CD4-positive, alpha-beta memory T cell (primary cell): Measurements from ENCODE around the gene AIFM3. TPM values are rescaled to one million over a fixed set of nuclear protein-coding genes. Genes with fewer than 3 reads are reported as not detected.

Source experiments
- CTCF ChIA-PET: fragments of 350-600 bp; sonication (Branson Sonifier 250); formaldehyde crosslinking; loops from one replicate; lab custom pipeline; 2021; ENCODE audit warnings: inconsistent platforms; ENCODE audit not compliant: partially characterized antibody; lab: Charles Lee
- POLR2A ChIA-PET: fragments of 350-600 bp; sonication (Branson Sonifier 250); formaldehyde crosslinking; loops from one replicate; lab custom pipeline; 2021; ENCODE audit not compliant: partially characterized antibody; lab: Charles Lee
- DNase-seq, 5 donors: peaks; one replicate each; pipeline versions ENCODE4 v3.0.0 to v3.0.0-alpha.2; 2020 to 2022; ENCODE audit warnings: mixed read lengths in 1 of 5
- H3K27ac ChIP-seq: one replicate; pipeline ENCODE4 v1.7.0; 2013; ENCODE audit warnings: low read depth, low read length
- H3K27me3 ChIP-seq: 2 replicates; pipeline ENCODE4 v1.7.0; 2013; ENCODE audit warnings: mild to moderate bottlenecking, low read length, moderate library complexity; ENCODE audit not compliant: insufficient read depth
- H3K36me3 ChIP-seq: 2 replicates; pipeline ENCODE4 v1.7.0; 2013; ENCODE audit warnings: mild to moderate bottlenecking, low read length, moderate library complexity; ENCODE audit not compliant: insufficient read depth
- H3K4me1 ChIP-seq: 2 replicates; pipeline ENCODE4 v1.7.0; 2013; ENCODE audit warnings: mild to moderate bottlenecking, low read length, moderate library complexity; ENCODE audit not compliant: insufficient read depth
- H3K4me3 ChIP-seq, 2 donors: one replicate each; pipeline ENCODE4 v1.7.0; 2013; ENCODE audit warnings: low read length in 2 of 2, mild to moderate bottlenecking in 1 of 2
- H3K9me3 ChIP-seq, 2 donors: one replicate each; pipeline ENCODE4 v1.7.0; 2013; ENCODE audit warnings: low read length in 2 of 2, control low read depth in 1 of 2; ENCODE audit not compliant: control insufficient read depth in 1 of 2
- H3K27ac Mint-ChIP-seq, 7 donors: one replicate each; pipeline ENCODE4 v1.8.0; 2020 to 2021; ENCODE audit warnings: mixed read lengths in 7 of 7, mild to moderate bottlenecking in 6 of 7, inconsistent platforms in 3 of 7, moderate library complexity in 3 of 7
- H3K27me3 Mint-ChIP-seq, 2 donors: one replicate each; pipeline ENCODE4 v1.8.0; 2020 to 2021; ENCODE audit warnings: mixed read lengths in 2 of 2
- H3K36me3 Mint-ChIP-seq, 2 donors: one replicate each; pipeline ENCODE4 v1.8.0; 2020 to 2021; ENCODE audit warnings: mixed read lengths in 2 of 2, inconsistent platforms in 1 of 2, mild to moderate bottlenecking in 1 of 2
- H3K4me1 Mint-ChIP-seq, 4 donors: one replicate each; pipeline ENCODE4 v1.8.0; 2020 to 2021; ENCODE audit warnings: mixed read lengths in 4 of 4, mild to moderate bottlenecking in 1 of 4
- H3K4me3 Mint-ChIP-seq, 8 donors: one replicate each; pipeline ENCODE4 v1.8.0; 2020 to 2021; ENCODE audit warnings: mixed read lengths in 8 of 8, mild to moderate bottlenecking in 7 of 8, moderate library complexity in 6 of 8, inconsistent platforms in 3 of 8
- H3K9me3 Mint-ChIP-seq, 8 donors: one replicate each; pipeline ENCODE4 v1.8.0; 2020 to 2021; ENCODE audit warnings: mixed read lengths in 8 of 8, mild to moderate bottlenecking in 5 of 8, inconsistent platforms in 3 of 8, moderate library complexity in 1 of 8
- intact Hi-C: fragments of 100-400 bp; cut with micrococcal nuclease; formaldehyde crosslinking; loops from one replicate; pipeline ENCODE4 v1.15.1; 2023
- polyA plus RNA-seq, 2 donors: library from polyadenylated mRNA; unstranded; fragments of 300-500 nt; fragmentation: Illumina TruSeq; gene quantifications; one replicate each; pipeline ENCODE4 v1.2.3, GENCODE V29; 2021
- total RNA-seq, 2 experiments: library from RNA; stranded (reverse); gene quantifications; one replicate each; pipeline ENCODE4 v1.2.3, GENCODE V29; 2021

Gene AIFM3
- total and polyA plus RNA-seq, 4 experiments from 2014 or later: 0.55 to 1.0 TPM; not detected in 2

GRCh38 chr22:20965104-20965887 is 1.8 kb upstream of the AIFM3 start:
- peaks cover 8 to 19% (median 13%) of the 10 kb centered on the region in 4 donors for H3K4me1 Mint-ChIP-seq
- H3K36me3 ChIP-seq: no peaks in the 10 kb centered on the region
- intact Hi-C loops: no loop called here
- no peaks in the 10 kb centered on the region for H3K9me3 ChIP-seq
- H3K36me3 Mint-ChIP-seq: no peaks in the 10 kb centered on the region
- POLR2A ChIA-PET: interaction anchor here (0.9 kb wide), 1 partner anchor 37 kb away, joined by 4 read pairs; the partner anchor contains the start of gene THAP7
- H3K27me3 ChIP-seq: no peaks in the 10 kb centered on the region
- no peak overlapping the region for H3K4me3 ChIP-seq
- peaks cover 10% of the 10 kb centered on the region for H3K4me1 ChIP-seq
- DNase-seq: no peak
- peaks cover 6 to 7% of the 10 kb centered on the region in 2 donors for H3K27me3 Mint-ChIP-seq
- H3K27ac Mint-ChIP-seq: no peak overlapping the region
- no peak overlapping the region for H3K27ac ChIP-seq
- H3K4me3 Mint-ChIP-seq: peak overlapping the region in 7 of 8 donors; percentile 8 to 61 (median 50)
- H3K9me3 Mint-ChIP-seq: no peaks in the 10 kb centered on the region
- CTCF ChIA-PET: no interaction called here

GRCh38 chr22:20965888-20966855 is 883 bp upstream of the AIFM3 start:
- DNase-seq: no peak
- CTCF ChIA-PET: interaction anchor here (1.6 kb wide), 1 partner anchor 9 kb away, joined by 3 read pairs; no protein-coding TSS in a partner anchor

GRCh38 chr22:20967697-20968211 is 699 bp downstream of the AIFM3 start:
- Histone ChIP-seq H3K36me3 (no peaks in the 10 kb centered on the region), H3K4me3 (no peak overlapping the region), H3K9me3 (no peaks in the 10 kb centered on the region), H3K27me3 (no peaks in the 10 kb centered on the region), H3K27ac (no peak overlapping the region), H3K4me1 (peaks cover 10% of the 10 kb centered on the region)
- peaks cover 7 to 13% (median 10%) of the 10 kb centered on the region in 4 donors for H3K4me1 Mint-ChIP-seq
- H3K36me3 Mint-ChIP-seq: no peaks in the 10 kb centered on the region
- CTCF ChIA-PET: interaction anchor here (1.6 kb wide), 1 partner anchor 10 kb away, joined by 3 read pairs; no protein-coding TSS in a partner anchor
- H3K9me3 Mint-ChIP-seq: no peaks in the 10 kb centered on the region
- peak overlapping the region in 1 of 7 donors; percentile 77 for H3K27ac Mint-ChIP-seq
- POLR2A ChIA-PET: no interaction called here
- no peak overlapping the region for H3K4me3 Mint-ChIP-seq
- H3K27me3 Mint-ChIP-seq: peaks cover 0 to 3% of the 10 kb centered on the region in 2 donors
- intact Hi-C loops: no loop called here
- no peak for DNase-seq

More at GRCh38 chr22:20965888-20966855, 883 bp upstream of the AIFM3 start:
- peaks cover 3 to 5% of the 10 kb centered on the region in 2 donors for H3K27me3 Mint-ChIP-seq
- H3K4me1 ChIP-seq: peaks cover 10% of the 10 kb centered on the region
- intact Hi-C loops: no loop called here
- H3K9me3 ChIP-seq: no peaks in the 10 kb centered on the region
- POLR2A ChIA-PET: no interaction called here
- no peaks in the 10 kb centered on the region for H3K27me3 ChIP-seq
- no peaks in the 10 kb centered on the region for H3K9me3 Mint-ChIP-seq
- no peak overlapping the region for H3K27ac Mint-ChIP-seq
- peaks cover 7 to 19% (median 13%) of the 10 kb centered on the region in 4 donors for H3K4me1 Mint-ChIP-seq
- H3K4me3 ChIP-seq: no peak overlapping the region
- H3K36me3 Mint-ChIP-seq: no peaks in the 10 kb centered on the region
- no peak overlapping the region for H3K27ac ChIP-seq
- no peaks in the 10 kb centered on the region for H3K36me3 ChIP-seq
- peak overlapping the region in 7 of 8 donors; percentile 3 to 61 (median 50) for H3K4me3 Mint-ChIP-seq

GRCh38 chr22:20968281-20968977 is 1.4 kb downstream of the AIFM3 start:
- H3K27me3 Mint-ChIP-seq: peaks cover 0 to 3% of the 10 kb centered on the region in 2 donors
- Histone ChIP-seq H3K36me3 (no peaks in the 10 kb centered on the region), H3K4me1 (peaks cover 10% of the 10 kb centered on the region), H3K27me3 (no peaks in the 10 kb centered on the region), H3K4me3 (no peak overlapping the region), H3K27ac (no peak overlapping the region), H3K9me3 (no peaks in the 10 kb centered on the region)
- ChIA-PET POLR2A (no interaction called here), CTCF (interaction anchor here (1.6 kb wide), 1 partner anchor 11 kb away, joined by 3 read pairs; no protein-coding TSS in a partner anchor)
- DNase-seq: no peak
- peak overlapping the region in 1 of 7 donors; percentile 18 for H3K27ac Mint-ChIP-seq
- H3K4me1 Mint-ChIP-seq: peaks cover 7 to 13% (median 9%) of the 10 kb centered on the region in 4 donors
- no peak overlapping the region for H3K4me3 Mint-ChIP-seq
- H3K36me3 Mint-ChIP-seq: no peaks in the 10 kb centered on the region
- H3K9me3 Mint-ChIP-seq: no peaks in the 10 kb centered on the region
- intact Hi-C loops: no loop called here

GRCh38 chr22:20970939-20971657 is 4.0 kb downstream of the AIFM3 start:
- Mint-ChIP-seq H3K27ac (peak overlapping the region in 4 of 7 donors; percentile 13 to 66 (median 32)), H3K4me3 (no peak overlapping the region), H3K9me3 (no peaks in the 10 kb centered on the region), H3K27me3 (no peaks in the 10 kb centered on the region), H3K4me1 (peaks cover 0 to 5% (median 0%) of the 10 kb centered on the region in 4 donors), H3K36me3 (no peaks in the 10 kb centered on the region)
- Histone ChIP-seq H3K27me3 (no peaks in the 10 kb centered on the region), H3K9me3 (no peaks in the 10 kb centered on the region), H3K27ac (no peak overlapping the region), H3K4me1 (no peaks in the 10 kb centered on the region), H3K36me3 (no peaks in the 10 kb centered on the region), H3K4me3 (no peak overlapping the region)
- DNase-seq: no peak
- ChIA-PET CTCF (interaction anchor here (1.8 kb wide), 1 partner anchor 10 kb away, joined by 6 read pairs; no protein-coding TSS in a partner anchor), POLR2A (interaction anchor here (1.5 kb wide), 1 partner anchor 11 kb away, joined by 4 read pairs; the partner anchor contains the start of gene LZTR1)
- intact Hi-C loops: no loop called here
